ENCODE measurements around the gene MAU2.

DNA sequence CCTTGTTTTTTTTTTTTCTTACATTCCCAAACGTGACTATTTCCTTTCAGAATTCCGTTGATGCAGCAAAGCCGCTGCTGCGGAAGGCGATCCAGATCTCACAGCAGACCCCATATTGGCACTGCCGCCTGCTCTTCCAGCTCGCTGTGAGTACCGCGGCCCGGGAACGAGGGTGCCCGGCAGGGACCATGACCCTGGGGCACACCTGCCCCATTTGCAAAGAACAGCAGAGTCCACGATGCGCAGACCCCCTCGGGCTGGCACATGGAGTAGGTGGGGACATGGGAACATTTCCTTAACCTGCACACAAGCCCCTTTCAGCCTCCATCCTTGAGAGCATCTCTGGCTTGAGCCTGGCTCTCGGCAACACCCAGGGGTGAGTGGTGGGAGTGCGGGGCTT, 16.5 kb downstream of the MAU2 start:
- TF ChIP-seq, protein P1, sequence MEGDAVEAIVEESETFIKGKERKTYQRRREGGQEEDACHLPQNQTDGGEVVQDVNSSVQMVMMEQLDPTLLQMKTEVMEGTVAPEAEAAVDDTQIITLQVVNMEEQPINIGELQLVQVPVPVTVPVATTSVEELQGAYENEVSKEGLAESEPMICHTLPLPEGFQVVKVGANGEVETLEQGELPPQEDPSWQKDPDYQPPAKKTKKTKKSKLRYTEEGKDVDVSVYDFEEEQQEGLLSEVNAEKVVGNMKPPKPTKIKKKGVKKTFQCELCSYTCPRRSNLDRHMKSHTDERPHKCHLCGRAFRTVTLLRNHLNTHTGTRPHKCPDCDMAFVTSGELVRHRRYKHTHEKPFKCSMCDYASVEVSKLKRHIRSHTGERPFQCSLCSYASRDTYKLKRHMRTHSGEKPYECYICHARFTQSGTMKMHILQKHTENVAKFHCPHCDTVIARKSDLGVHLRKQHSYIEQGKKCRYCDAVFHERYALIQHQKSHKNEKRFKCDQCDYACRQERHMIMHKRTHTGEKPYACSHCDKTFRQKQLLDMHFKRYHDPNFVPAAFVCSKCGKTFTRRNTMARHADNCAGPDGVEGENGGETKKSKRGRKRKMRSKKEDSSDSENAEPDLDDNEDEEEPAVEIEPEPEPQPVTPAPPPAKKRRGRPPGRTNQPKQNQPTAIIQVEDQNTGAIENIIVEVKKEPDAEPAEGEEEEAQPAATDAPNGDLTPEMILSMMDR (conservative IDR thresholded peaks at IDR 0.05; ENCODE audit: low read depth, low read length): no peak
- TF ChIP-seq EZH2 (IDR thresholded peaks at IDR 0.05; ENCODE audit: borderline replicate concordance, low read depth, low read length, poor library complexity, severe bottlenecking): no peak
